ENCODE data around the gene FAM222B.
"Not testable (repeated sequence)": the region's sequence is repeated elsewhere in the genome, so short reads cannot be mapped to it uniquely, and the experiment has no call there.

FAM222B gene

GRCh38 chr17:28726627-28727491, 115.7 kb downstream of the FAM222B start:
- ATAC-seq: peak; percentile 62
- peak overlapping the region; percentile 99 for H3K4me3 Mint-ChIP-seq
- peak; percentile 98 for DNase-seq (ENCODE audit: low spot score in 2 of 2)
- H3K4me1 Mint-ChIP-seq: peaks cover 68% of the 10 kb centered on the region
- no peaks in the 10 kb centered on the region for H3K9me3 Mint-ChIP-seq
- H3K36me3 Mint-ChIP-seq: peaks cover 73% of the 10 kb centered on the region
- peak overlapping the region; percentile 100 for H3K27ac Mint-ChIP-seq

GRCh38 chr17:28726226-28726626, 116.4 kb downstream of the FAM222B start, which contains the start of gene TLCD1:
Gene TLCD1 (minus strand): TSS chr17:28726233. CDS start chr17:28726097, 136 bp downstream.
- peak within 1 kb of the TSS; percentile 100 for H3K27ac Mint-ChIP-seq
- H3K9me3 Mint-ChIP-seq: no peaks in the 10 kb centered on the region
- DNase-seq (ENCODE audit: low spot score in 2 of 2): peak; percentile 76 to 95
- H3K36me3 Mint-ChIP-seq: peaks cover 79% of the 10 kb centered on the region
- peaks cover 68% of the 10 kb centered on the region for H3K4me1 Mint-ChIP-seq
- peak within 1 kb of the TSS; percentile 99 for H3K4me3 Mint-ChIP-seq
- peak; percentile 65 for ATAC-seq

GRCh38 chr17:28725660-28726225, 116.8 kb downstream of the FAM222B start:
- peak overlapping the region; percentile 99 for H3K4me3 Mint-ChIP-seq
- H3K4me1 Mint-ChIP-seq: peaks cover 68% of the 10 kb centered on the region
- ATAC-seq (peak; percentile 2), DNase-seq (ENCODE audit: low spot score in 2 of 2) (no peak)
- peak overlapping the region; percentile 100 for H3K27ac Mint-ChIP-seq
- H3K36me3 Mint-ChIP-seq: peaks cover 84% of the 10 kb centered on the region
- H3K9me3 Mint-ChIP-seq: no peaks in the 10 kb centered on the region

GRCh38 chr17:28725166-28725659, 117.4 kb downstream of the FAM222B start:
- H3K27ac Mint-ChIP-seq: peak overlapping the region; percentile 100
- peak overlapping the region; percentile 99 for H3K4me3 Mint-ChIP-seq
- ATAC-seq (no peak), DNase-seq (ENCODE audit: low spot score in 2 of 2) (no peak)
- no peaks in the 10 kb centered on the region for H3K9me3 Mint-ChIP-seq
- peaks cover 73% of the 10 kb centered on the region for H3K4me1 Mint-ChIP-seq
- peaks cover 89% of the 10 kb centered on the region for H3K36me3 Mint-ChIP-seq

- peak overlapping the region; percentile 99 for H3K4me3 Mint-ChIP-seq
- H3K36me3 Mint-ChIP-seq: peaks cover 95% of the 10 kb centered on the region
- H3K4me1 Mint-ChIP-seq: peaks cover 74% of the 10 kb centered on the region
These were observed 118.0 kb downstream of the FAM222B start for GRCh38 chr17:28724500-28725165.

GRCh38 chr17:28723836-28724499, 118.6 kb downstream of the FAM222B start:
- Mint-ChIP-seq H3K36me3 (peaks cover 97% of the 10 kb centered on the region), H3K27ac (peak overlapping the region; percentile 100), H3K4me1 (peaks cover 73% of the 10 kb centered on the region), H3K4me3 (peak overlapping the region; percentile 99)
- H3K9me3 Mint-ChIP-seq; ATAC-seq; DNase-seq (ENCODE audit: low spot score in 2 of 2): not testable (repeated sequence)

More at GRCh38 chr17:28724500-28725165, 118.0 kb downstream of the FAM222B start:
- DNase-seq (ENCODE audit: low spot score in 2 of 2) (no peak), ATAC-seq (no peak)
- Mint-ChIP-seq H3K27ac (peak overlapping the region; percentile 100), H3K9me3 (no peaks in the 10 kb centered on the region)

- ATAC-seq (no peak), DNase-seq (ENCODE audit: low spot score in 2 of 2) (no peak)
- Mint-ChIP-seq H3K27ac (peak overlapping the region; percentile 100), H3K4me3 (peak overlapping the region; percentile 99), H3K9me3 (no peaks in the 10 kb centered on the region), H3K36me3 (peaks cover 91% of the 10 kb centered on the region), H3K4me1 (peaks cover 75% of the 10 kb centered on the region)
These were observed 119.3 kb downstream of the FAM222B start for GRCh38 chr17:28723159-28723835.

GRCh38 chr17:28722417-28723158, 120.0 kb downstream of the FAM222B start:
- peaks cover 83% of the 10 kb centered on the region for H3K36me3 Mint-ChIP-seq
- H3K27ac Mint-ChIP-seq: peak overlapping the region; percentile 100
- no peaks in the 10 kb centered on the region for H3K9me3 Mint-ChIP-seq
- DNase-seq (ENCODE audit: low spot score in 2 of 2): no peak
- H3K4me1 Mint-ChIP-seq: peaks cover 75% of the 10 kb centered on the region
- no peak for ATAC-seq
- H3K4me3 Mint-ChIP-seq: peak overlapping the region; percentile 99

- Mint-ChIP-seq H3K27ac (peak overlapping the region; percentile 100), H3K4me3 (peak overlapping the region; percentile 99), H3K4me1 (peaks cover 63% of the 10 kb centered on the region), H3K36me3 (peaks cover 67% of the 10 kb centered on the region)
- not testable (repeated sequence) for DNase-seq (ENCODE audit: low spot score in 2 of 2); ATAC-seq; H3K9me3 Mint-ChIP-seq
These were observed 121.6 kb downstream of the FAM222B start for GRCh38 chr17:28720997-28721329.

- Mint-ChIP-seq H3K27ac (peak overlapping the region; percentile 100), H3K9me3 (no peaks in the 10 kb centered on the region), H3K36me3 (peaks cover 62% of the 10 kb centered on the region), H3K4me3 (peak overlapping the region; percentile 99), H3K4me1 (peaks cover 59% of the 10 kb centered on the region)
- DNase-seq (ENCODE audit: low spot score in 2 of 2) (peak in 1 of 2 donors; percentile 67), ATAC-seq (no peak)
These were observed 122.2 kb downstream of the FAM222B start for GRCh38 chr17:28720247-28720996.

GRCh38 chr17:28719021-28719433, 123.6 kb downstream of the FAM222B start:
- ATAC-seq: no peak
- Mint-ChIP-seq H3K36me3 (peaks cover 48% of the 10 kb centered on the region), H3K4me1 (peaks cover 45% of the 10 kb centered on the region), H3K9me3 (no peaks in the 10 kb centered on the region), H3K4me3 (peak overlapping the region; percentile 99), H3K27ac (peak overlapping the region; percentile 100)
- DNase-seq (ENCODE audit: low spot score in 2 of 2): no peak

- Mint-ChIP-seq H3K4me3 (peak overlapping the region; percentile 99), H3K9me3 (no peaks in the 10 kb centered on the region), H3K36me3 (peaks cover 42% of the 10 kb centered on the region), H3K4me1 (peaks cover 40% of the 10 kb centered on the region), H3K27ac (no peak overlapping the region)
- DNase-seq (ENCODE audit: low spot score in 2 of 2) (no peak), ATAC-seq (no peak)
These were observed 124.1 kb downstream of the FAM222B start for GRCh38 chr17:28718333-28719020.

Data from stimulated activated effector memory CD8-positive, alpha-beta T cell treated with anti-CD3 and anti-CD28 coated beads, Interleukin-12 subunit alpha, Interleukin-12 subunit beta, amount 100 ng/mL, for 72 hours (primary cell).